HG03108 (cell line): ENCODE data around the gene GLG1.
"Not testable (repeated sequence)": the region's sequence is repeated elsewhere in the genome, so short reads cannot be mapped to it uniquely, and the experiment has no call there.

Experiments
- ATAC-seq: cut with Tn5 transposase; IDR thresholded peaks from one replicate; pipeline ENCODE4 v1.9.1; 2021; ENCODE audit warnings: moderate library complexity; ENCODE audit not compliant: unreplicated experiment

The GLG1 gene

DNA sequence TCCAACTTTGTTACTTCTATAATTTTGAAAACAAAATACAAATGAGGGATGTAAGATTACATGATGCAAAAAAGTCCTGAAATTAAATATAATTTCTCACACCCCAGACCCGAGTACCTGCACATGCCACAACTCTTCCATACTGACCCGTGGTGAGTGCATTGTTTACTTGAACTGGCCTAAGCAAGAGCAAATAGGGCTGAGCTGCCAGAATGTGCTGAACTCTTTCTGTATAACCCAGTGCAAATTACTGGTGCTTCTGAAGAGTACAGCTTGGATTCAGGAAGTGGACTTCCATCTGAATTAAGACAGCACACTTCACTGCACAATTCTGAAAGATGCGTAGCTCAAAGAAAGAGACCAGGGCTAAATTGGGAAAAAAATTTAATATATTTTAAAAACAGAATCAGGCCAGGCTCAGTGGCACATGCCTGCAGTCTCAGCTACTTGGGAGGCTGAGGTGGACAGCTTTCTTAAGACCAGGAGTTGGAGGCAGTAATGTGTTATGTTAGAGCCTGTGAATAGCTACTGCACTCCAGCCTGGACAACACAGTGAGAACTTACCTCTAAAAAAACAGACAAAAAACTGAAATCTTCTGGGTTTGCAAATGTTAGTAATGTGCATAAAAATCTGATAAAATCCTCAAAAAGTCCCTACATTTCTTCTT, 63.9 kb downstream of the GLG1 start:
- not testable (repeated sequence) for ATAC-seq

DNA sequence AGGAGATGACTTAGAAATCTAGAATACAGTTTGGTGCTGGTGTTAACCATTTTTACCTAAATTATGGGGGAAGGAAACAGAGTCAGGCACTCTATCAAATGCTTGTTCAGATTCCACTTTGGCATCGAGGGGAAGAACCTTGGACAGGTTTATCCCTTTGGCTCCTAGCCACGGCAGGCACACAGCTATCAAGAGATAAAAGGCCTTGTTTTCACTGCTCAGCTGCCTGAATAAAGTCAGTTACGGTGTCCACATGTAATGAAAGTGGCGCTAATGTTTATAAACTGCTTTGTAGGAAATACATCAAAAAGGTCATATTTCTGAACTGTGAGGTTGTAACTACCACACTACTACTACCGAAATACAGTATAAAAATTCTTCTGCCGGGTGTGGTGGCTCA, 66.3 kb downstream of the GLG1 start:
- ATAC-seq, result not testable (repeated sequence)

DNA sequence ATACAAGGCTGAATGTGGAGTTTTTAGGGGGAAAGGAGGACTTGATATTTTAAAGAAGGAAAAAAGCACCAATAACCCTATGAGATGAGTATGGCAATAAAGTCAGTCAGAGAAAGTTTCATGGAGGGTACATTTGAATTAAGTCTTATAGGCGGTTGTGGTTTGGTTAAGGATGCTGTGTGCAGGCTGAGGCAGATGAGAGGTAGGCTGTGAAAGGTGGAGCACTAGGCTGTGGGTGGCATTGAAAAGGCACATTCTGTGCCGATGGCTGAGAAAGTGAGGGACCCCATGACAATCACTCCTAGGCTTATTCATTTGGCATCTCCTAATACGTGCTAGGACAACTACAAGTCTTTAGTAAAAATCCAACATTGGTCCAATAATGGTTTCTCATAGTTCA, 68.1 kb downstream of the GLG1 start:
- not testable (repeated sequence) for ATAC-seq

DNA sequence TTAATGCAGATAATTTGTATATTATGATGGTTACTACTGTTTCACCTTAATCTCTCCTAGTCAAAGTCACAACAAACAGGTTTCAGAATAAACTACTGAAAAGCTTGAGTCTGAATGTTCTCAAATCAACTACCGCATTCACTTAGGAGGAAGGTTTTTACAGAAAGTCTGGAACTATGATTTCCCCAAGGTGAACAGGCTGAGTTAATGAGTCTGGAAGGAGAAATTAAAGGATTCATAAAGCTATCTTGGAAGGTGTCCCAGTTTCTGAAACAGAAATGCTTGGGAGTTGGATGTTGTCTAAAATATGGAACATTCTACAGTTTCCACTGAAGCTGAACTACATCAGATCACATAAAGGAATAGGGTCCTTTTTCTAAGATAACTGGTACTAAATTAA, 69.2 kb downstream of the GLG1 start:
- not testable (repeated sequence) for ATAC-seq

DNA sequence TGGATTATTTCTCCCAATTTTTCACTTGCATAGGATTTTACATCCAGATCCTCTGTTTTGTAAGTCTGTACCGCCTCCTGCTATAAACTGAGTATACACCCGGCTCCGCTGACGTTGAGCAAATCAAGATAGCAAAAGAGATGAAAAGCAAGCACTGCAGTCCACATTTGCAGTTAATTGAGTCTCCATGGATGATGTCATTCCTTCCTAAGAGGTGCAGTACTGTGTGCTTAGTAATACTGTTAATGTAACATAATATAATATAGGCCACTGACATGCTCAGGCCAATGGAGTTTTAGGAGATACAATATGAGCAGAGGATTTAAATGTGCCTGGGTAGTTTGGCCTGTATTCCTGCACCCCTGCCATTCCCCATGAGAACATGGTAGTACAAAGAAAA, 72.3 kb downstream of the GLG1 start:
- not testable (repeated sequence) for ATAC-seq

DNA sequence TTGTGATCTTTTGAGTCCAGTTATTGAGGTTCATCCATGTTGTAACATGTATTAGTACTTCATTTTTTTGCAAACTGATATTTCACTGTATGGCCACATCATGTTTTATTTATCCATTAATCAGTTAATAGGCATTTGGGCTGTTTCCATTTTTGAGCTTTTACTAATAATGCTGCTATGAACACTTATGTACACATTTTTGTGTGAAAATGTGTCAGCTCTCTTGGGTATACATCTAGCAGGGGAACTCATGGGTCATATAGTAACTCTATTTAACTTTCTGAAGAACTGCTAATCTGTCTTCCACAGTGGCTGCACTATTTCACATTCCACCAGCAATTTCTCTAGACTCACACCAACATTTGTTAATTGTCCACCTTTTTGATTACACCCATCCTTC, 82.0 kb downstream of the GLG1 start:
- ATAC-seq, result no peak

DNA sequence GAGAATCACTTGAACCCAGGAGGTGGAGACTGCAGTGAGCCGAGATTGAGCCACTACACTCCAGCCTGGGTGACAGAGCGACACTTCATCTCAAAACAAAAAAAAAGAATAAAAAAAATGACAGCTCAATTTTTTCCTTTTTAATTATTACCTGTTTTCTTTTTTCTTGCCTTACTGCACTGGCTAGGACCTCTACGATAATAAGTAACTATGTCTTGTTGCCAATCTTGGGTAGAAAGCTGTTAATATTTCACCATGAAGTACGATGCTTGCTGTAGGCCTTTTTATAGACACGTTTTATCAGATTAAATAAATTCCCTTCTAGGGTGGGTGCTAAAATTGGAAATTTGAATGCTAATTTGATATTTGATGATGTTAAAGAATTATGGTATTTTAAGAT, 82.8 kb downstream of the GLG1 start:
- ATAC-seq, result no peak

DNA sequence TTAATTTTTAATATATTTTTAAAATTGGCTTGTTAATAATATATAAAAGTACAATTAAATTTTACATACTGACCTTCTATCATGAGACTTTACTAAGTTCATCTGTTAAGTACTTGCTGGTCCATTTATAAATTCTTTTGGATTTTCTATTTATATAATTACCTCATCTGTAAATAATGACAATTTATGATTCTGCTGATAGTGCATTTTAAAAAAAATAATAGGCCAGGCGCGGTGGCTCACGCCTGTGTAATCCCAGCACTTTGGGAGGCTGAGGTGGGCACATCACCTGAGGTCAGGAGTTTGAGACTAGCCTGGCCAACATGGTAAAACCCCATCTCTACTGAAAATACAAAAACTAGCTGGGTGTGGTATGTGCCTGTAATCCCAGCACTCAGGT, 83.2 kb downstream of the GLG1 start:
- ATAC-seq, result not testable (repeated sequence)

DNA sequence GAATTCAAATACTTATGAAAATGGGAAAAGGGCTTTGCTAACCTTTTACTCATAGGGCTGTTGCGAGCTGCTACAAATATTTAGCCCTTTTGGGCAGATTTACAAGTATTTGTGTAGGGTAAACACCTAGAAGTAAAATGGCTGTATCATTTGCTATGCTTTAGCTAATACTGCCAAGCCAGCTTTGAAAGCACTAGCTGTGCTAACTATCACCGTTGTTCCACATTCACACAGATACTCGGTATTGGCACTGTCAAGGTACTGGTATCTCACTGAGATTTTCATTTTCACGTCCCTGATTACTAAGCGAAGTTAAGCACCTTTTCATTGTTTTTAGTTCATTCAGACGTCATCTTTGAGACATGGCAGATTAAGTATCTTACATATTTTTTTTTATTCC, 84.8 kb downstream of the GLG1 start:
- no peak for ATAC-seq

DNA sequence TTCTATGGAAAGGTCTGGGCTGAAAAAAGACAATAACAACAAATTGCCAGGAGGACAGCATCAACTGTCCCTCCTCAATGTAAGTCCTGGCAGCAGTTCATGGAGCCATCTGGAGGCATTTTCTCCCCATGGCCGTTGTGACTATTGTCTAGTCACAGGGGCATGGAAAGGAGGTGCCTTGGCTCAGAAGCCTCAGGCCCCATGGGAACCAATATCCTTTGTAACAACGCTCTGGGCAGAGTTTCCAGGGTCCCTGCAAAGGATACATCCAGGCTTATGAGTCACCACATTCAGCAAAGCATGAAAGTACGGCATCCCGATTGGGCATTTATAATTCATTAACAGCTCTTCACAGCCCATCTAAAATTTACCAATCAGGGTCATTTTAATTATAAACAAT, 85.2 kb downstream of the GLG1 start:
- no peak for ATAC-seq

DNA sequence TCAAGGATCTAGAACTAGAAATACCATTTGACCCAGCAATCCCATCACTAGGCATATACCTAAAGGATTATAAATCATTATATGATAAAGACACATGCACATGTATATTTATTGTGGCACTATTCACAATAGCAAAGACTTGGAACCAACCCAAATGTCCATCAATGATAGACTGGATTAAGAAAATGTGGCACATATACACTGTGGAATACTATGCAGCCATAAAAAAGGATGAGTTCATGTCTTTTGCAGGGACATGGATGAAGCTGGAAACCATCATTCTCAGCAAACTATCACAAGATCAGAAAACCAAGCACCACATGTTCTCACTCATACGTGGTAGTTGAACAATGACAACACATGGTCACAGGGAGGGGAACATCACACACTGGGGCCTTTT, 88.0 kb downstream of the GLG1 start:
- not testable (repeated sequence) for ATAC-seq

DNA sequence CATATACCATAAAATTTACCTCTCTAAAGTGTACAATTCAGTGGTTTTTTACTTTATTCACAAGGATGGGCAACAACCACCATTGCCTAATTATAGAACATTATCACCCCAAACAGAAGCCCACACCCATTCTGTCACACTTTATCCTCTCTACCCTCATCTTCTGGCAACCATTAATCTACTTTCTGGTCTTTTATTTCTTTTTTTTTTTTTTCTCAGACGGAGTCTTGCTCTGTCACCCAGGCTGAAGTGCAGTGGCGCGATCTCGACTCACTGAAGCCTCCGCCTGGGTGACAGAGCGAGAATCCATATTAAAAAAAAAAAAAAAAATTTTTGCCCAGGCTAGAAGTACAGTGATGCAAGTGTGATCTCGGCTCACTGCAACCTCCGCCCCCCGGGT, 95.0 kb downstream of the GLG1 start:
- no peak for ATAC-seq

DNA sequence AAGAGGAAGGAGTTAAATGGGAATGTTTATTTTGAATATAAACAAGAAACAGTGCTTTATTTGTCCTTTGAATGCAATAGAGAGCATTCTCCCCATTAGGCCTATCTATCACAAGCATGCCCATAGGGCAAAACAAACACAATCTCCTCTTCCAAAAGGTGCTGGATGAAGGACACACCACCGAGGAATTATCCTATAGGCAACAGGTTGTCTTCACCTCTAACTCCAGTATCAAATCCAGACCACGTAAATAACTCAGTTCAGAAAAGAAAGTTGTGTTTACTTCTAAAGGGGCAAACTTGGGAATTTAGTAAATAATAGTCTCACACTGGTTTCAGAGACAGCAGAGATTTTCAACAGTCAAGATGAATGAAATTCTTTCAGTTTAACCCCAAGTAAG, 101.9 kb downstream of the GLG1 start:
- no peak for ATAC-seq

DNA sequence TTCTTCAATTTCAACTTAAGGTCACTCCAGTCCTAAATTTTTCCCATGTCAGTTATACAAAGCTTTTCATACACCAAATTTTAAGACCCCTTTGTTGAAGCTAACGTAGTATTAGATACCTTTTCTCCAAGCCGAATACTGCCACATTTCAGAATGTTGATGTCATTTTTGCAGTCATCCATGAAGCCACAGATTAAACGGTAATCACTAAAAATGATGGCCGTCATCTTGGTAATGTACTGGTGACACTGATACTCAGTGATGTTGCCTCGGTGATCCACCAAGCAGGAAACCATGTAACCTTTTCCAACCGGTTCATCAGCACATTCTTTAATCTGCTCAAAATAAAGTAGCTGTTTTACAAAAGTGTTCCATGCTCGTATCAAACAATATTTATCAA, 103.5 kb downstream of the GLG1 start:
- ATAC-seq, result no peak

DNA sequence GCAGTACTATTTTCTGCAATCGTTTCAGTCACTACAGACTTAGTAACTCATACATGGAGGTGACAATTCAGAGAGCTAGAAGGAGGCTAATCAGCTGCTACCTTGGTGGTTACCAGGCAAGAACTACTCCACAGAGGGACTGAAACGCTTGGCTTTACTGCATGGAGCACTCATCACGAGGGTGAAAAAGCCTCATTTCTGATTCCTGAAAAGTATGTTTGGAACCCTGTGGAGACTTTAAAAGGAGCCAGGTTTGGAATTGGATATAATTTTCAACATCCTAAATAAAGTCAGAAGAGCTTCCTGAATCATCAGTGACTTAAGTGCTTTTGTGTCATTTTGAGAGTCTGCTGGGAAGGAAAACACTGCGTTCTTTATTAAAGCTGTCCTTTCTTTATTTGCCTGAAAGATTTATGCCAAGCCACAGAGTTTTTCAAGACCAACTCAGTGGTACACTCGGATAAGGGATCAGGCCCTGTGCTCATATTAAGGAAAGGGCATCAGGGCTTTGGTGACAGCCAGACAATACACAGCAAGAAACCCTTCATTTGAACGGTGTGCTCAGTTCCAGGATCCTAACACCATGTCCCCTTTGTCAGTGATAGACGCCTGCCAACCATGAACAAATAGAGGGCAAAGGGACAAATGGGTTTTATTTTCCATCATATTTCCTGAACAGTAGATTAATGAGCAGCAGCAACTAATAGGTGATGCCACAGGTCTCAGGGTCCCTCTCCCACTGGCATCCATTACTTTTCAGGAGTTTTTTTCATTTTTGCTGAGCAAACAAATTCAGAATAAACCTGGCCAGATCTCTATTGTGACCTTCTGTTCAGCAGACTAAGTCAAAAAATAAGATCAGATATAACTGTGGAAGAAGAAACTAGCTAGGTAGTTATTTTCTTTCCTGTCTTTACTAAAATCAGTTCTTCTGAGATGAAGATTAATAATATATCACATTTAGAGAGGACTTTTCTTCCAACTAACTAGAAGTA, 105.1 kb downstream of the GLG1 start:
- no peak for ATAC-seq

DNA sequence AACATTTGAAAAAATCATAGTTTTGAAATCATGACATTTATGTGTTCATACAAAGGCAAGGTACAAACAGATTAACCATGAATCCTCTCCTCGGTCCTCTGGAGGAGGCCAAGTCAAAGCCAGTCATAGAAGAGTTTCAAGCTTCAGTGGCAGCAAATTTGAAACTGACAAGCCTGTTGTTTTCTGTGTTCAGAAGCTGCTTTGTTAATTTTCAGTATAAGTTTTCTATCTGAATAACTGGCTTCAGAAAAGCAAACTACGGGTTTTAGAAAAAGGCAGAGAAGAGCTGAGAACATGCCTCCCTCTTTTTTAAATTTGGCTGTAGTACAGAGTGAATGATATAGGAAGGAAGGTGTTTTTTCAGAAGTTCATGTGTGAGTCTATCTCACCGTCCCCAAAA, 106.0 kb downstream of the GLG1 start:
- ATAC-seq, result no peak

DNA sequence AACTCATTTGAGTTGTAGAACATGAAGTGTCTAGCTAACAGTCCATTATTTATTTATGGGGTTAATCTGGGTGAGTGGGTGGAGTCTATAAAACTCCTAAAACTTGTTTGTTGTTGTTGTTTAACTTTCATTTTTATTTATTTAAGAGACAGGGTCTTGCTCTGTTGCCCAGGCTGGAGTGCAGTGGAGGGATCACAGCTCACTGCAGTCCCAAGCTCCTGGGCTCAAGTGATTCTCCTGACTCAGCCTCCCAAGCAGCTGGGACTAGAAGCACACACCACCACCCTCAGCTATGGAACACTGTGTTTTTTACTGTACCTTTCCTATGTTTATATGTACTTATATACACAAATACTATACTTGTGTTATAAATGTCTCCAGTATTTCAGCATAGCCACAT, 107.8 kb downstream of the GLG1 start:
- ATAC-seq, result no peak

DNA sequence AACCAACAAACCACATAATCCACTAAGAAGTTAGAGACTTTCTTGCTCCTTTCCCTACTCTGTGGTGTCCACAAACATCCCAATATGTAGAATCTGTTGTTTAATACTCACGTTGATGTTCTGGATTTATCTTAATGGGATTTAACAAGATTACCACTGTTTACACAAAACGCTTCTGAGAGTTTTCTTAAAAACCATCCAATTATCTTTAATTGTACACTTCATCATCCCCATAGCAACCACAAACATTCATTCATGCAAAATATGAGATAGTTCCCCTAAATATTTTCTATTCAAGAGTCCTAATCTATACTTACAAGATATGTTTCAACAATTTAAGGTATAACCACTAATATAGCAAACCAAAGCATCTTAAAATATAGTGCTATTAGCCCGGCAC, 109.2 kb downstream of the GLG1 start:
- no peak for ATAC-seq

DNA sequence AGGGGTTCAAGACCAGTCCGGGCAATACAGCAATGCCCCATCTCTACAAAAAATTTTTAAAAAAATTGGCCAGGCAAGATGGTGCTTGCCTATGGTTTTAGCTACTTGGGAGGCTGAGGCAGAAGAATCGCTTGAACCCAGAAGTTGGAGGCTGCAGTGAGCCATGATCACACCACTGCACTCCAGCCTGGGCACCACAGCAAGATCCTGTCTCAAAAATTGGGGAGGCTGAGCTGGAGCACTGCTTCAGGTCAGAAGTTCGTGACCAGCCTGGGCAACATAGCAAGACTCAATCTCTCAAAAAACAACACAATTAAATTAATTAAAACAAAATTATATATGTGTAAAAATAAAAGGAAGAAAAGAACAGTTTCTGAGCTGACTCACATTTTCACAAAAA, 110.9 kb downstream of the GLG1 start:
- no peak for ATAC-seq

DNA sequence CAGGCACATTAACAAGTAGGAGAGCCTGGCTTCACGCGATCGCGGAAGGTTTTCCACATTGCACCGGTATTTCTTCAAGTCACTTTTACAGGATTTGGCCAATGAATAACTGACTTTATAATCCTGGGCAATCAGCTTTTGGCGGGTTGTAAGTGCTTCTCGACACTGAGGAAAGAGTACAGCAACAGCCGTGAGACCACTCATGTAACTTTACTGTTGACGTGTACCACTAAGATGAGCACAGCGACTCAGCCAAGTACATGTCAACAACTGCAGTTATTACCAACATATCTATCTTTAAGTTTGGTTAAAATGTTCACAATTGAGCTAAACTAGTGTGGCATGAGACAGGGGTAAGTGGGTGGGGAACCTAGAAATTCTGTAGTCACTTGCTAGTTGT, 113.9 kb downstream of the GLG1 start:
- no peak for ATAC-seq

DNA sequence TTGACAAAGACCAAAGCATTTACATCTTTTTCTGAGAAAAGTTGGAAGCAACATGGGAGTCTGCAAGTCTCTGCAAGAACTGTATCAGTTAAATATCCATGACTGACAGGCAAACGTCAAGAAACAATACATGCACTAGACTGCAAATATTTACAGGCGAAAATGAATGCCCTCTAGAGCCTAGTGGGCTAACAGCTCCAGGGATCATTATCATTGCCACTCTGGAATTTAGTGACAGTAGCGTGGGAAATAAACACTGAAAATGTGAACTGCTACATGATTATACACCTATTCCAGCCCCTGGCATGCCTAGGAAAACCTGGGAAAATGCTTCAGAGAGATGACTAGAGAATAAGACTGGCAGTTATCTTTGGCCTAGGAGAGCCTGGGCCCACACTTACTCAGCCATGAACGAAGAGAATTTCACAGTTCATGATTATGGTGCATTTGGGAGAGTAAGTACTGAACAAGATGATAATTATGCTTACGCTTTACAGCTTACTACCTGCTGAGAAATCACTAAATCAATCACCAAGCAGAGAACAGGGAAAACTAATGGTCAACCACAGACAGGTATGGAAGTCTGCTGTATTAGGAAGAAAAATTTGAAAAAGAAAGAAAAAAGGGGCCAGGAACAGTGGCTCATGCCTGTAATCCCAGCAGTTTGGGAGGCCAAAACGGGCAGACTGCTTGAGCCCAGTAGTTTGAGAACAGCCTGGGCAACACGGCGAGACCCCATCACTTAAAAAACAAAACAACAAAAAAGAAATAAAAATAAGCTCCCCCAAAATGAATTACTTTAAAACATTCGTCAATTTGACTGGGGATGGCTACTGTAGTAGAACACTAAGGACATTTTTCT, 119.0 kb downstream of the GLG1 start:
- no peak for ATAC-seq
